ENCODE data around the gene PLEKHA3.

GRCh38 chr2:178530131-178530530 lies 49.9 kb downstream of the PLEKHA3 start:
- no peak for TF ChIP-seq FOXM1 (IDR thresholded peaks at IDR 0.05; ENCODE audit: borderline replicate concordance)
- no peak for TF ChIP-seq TARDBP (IDR thresholded peaks at IDR 0.05)
- TF ChIP-seq ZNF384 (IDR thresholded peaks at IDR 0.05): no peak
- no peak for TF ChIP-seq ELF4 (IDR thresholded peaks at IDR 0.05)
- no peak for TF ChIP-seq NFRKB (IDR thresholded peaks at IDR 0.05)
- TF ChIP-seq FOXK2 (IDR thresholded peaks at IDR 0.05): no peak
- TF ChIP-seq ARNT (IDR thresholded peaks at IDR 0.05): no peak
- TF ChIP-seq CTBP1 (IDR thresholded peaks at IDR 0.05; ENCODE audit: borderline replicate concordance): no peak
- no peak for TF ChIP-seq HDGF (IDR thresholded peaks at IDR 0.05; ENCODE audit: borderline replicate concordance)
- TF ChIP-seq SP1 (IDR thresholded peaks at IDR 0.05): no peak
- TF ChIP-seq BHLHE40 (IDR thresholded peaks at IDR 0.05; ENCODE audit: borderline replicate concordance): no peak
- no peak for TF ChIP-seq SUZ12 (IDR thresholded peaks at IDR 0.05)
- TF ChIP-seq FOXA1 (IDR thresholded peaks at IDR 0.05): no peak

Data from HEK293T (cell line).